Trophoblast cell (in vitro differentiated cells and primary cell): ENCODE results near the gene CAMK1G.

ENCODE experiments used
- DNase-seq, 2 donors: peaks; one replicate each; pipeline ENCODE4 v3.0.0-alpha.2; 2016
- H2AFZ ChIP-seq: 2 replicates; pipeline ENCODE4 v1.6.1; 2013; ENCODE audit warnings: low read length, moderate library complexity, mild to moderate bottlenecking; ENCODE audit not compliant: insufficient read depth, poor library complexity
- H2AK5ac ChIP-seq: 2 replicates; pipeline ENCODE4 v1.6.1; 2013; ENCODE audit warnings: mild to moderate bottlenecking, low read length
- H2BK120ac ChIP-seq: 2 replicates; pipeline ENCODE4 v1.6.1; 2013; ENCODE audit warnings: low read length, mild to moderate bottlenecking, moderate library complexity; ENCODE audit not compliant: insufficient read depth, poor library complexity
- H2BK12ac ChIP-seq: 2 replicates; pipeline ENCODE4 v1.6.1; 2013; ENCODE audit warnings: mild to moderate bottlenecking, low read length, moderate library complexity
- H2BK5ac ChIP-seq: 2 replicates; pipeline ENCODE4 v1.6.1; 2013; ENCODE audit warnings: low read length, low read depth, moderate library complexity, mild to moderate bottlenecking; ENCODE audit not compliant: poor library complexity
- H3K14ac ChIP-seq: 2 replicates; pipeline ENCODE4 v1.6.1; 2013; ENCODE audit warnings: mild to moderate bottlenecking, low read length
- H3K18ac ChIP-seq: 2 replicates; pipeline ENCODE4 v1.6.1; 2013; ENCODE audit warnings: mild to moderate bottlenecking, low read length
- H3K23ac ChIP-seq: 2 replicates; pipeline ENCODE4 v1.6.1; 2013; ENCODE audit warnings: low read length
- H3K27ac ChIP-seq: 2 replicates; pipeline ENCODE4 v1.5.1; 2013; ENCODE audit warnings: low read depth, mild to moderate bottlenecking, inconsistent platforms, low read length, moderate library complexity
- H3K27me3 ChIP-seq: 2 replicates; pipeline ENCODE4 v1.6.1; 2013; ENCODE audit warnings: inconsistent platforms, mild to moderate bottlenecking, low read length, moderate library complexity; ENCODE audit not compliant: insufficient read depth
- H3K36me3 ChIP-seq, 2 experiments: 1 replicate in 1 of 2; 2 replicates in 1 of 2; pipeline ENCODE4 v1.6.1; 2013; ENCODE audit warnings: low read length in 2 of 2, mild to moderate bottlenecking in 2 of 2, moderate library complexity in 1 of 2; ENCODE audit not compliant: insufficient read depth in 2 of 2, control insufficient read depth in 1 of 2
- H3K4ac ChIP-seq: 2 replicates; pipeline ENCODE4 v1.6.1; 2013; ENCODE audit warnings: low read depth, mild to moderate bottlenecking, low read length, moderate library complexity
- H3K4me1 ChIP-seq, 2 experiments: 1 replicate in 1 of 2; 2 replicates in 1 of 2; pipeline ENCODE4 v1.6.1; 2013; ENCODE audit warnings: low read length in 2 of 2, mild to moderate bottlenecking in 2 of 2, moderate library complexity in 1 of 2; ENCODE audit not compliant: insufficient read depth in 2 of 2, control insufficient read depth in 1 of 2
- H3K4me2 ChIP-seq: 2 replicates; pipeline ENCODE4 v1.6.1; 2013; ENCODE audit warnings: inconsistent platforms, mild to moderate bottlenecking, low read length, moderate library complexity
- H3K4me3 ChIP-seq: 2 replicates; pipeline ENCODE4 v1.5.1; 2013; ENCODE audit warnings: mild to moderate bottlenecking, low read depth, low read length, inconsistent platforms
- H3K79me1 ChIP-seq: one replicate; pipeline ENCODE4 v1.6.1; 2013; ENCODE audit warnings: low read length
- H3K79me2 ChIP-seq: 2 replicates; pipeline ENCODE4 v1.6.1; 2013; ENCODE audit warnings: low read length, mild to moderate bottlenecking; ENCODE audit not compliant: control insufficient read depth, insufficient read depth, poor library complexity
- H3K9ac ChIP-seq: 2 replicates; pipeline ENCODE4 v1.6.1; 2013; ENCODE audit warnings: mild to moderate bottlenecking, low read length
- H3K9me3 ChIP-seq: 2 replicates; pipeline ENCODE4 v1.6.1; 2013; ENCODE audit warnings: low read depth, mild to moderate bottlenecking, control low read depth, inconsistent platforms, low read length; ENCODE audit not compliant: insufficient read depth
- H4K12ac ChIP-seq: 2 replicates; pipeline ENCODE4 v1.6.1; 2013; ENCODE audit warnings: low read depth, mild to moderate bottlenecking, low read length, moderate library complexity
- H4K8ac ChIP-seq: 2 replicates; pipeline ENCODE4 v1.6.1; 2013; ENCODE audit warnings: low read depth, mild to moderate bottlenecking, low read length, moderate library complexity
- H4K91ac ChIP-seq: one replicate; pipeline ENCODE4 v1.6.1; 2013; ENCODE audit warnings: low read depth, mild to moderate bottlenecking, low read length, moderate library complexity
- WGBS: extraction: QIAGEN DNeasy Blood & Tissue Kit; methylation state at CpG from one replicate; pipeline ENCODE4 v1.1.7; 2013; ENCODE audit warnings: missing lambda C conversion rate; ENCODE audit not compliant: insufficient read length, insufficient coverage; ENCODE audit errors: extremely low coverage; 5-methylcytosine and 5-hydroxymethylcytosine counted together

CAMK1G gene

GRCh38 chr1:209589440-209589839, 5.9 kb downstream of the CAMK1G start:
- Histone ChIP-seq H2BK5ac (no peak overlapping the region), H4K8ac (no peak overlapping the region), H3K79me2 (peaks cover 4% of the 10 kb centered on the region), H4K12ac (no peak overlapping the region), H3K23ac (no peak overlapping the region), H2BK120ac (peak overlapping the region; percentile 1), H3K27me3 (no peaks in the 10 kb centered on the region), H3K27ac (no peak overlapping the region), H3K79me1 (peaks cover 33% of the 10 kb centered on the region), H3K18ac (peak overlapping the region; percentile 10), H3K4me2 (no peak overlapping the region), H3K9me3 (no peaks in the 10 kb centered on the region), H3K4me1 (peaks cover 32 to 36% of the 10 kb centered on the region in 2 experiments), H3K4me3 (no peak overlapping the region), H2AK5ac (no peak overlapping the region), H3K4ac (no peak overlapping the region), H2AFZ (no peak overlapping the region), H2BK12ac (peak overlapping the region; percentile 9), H3K36me3 (peaks cover 2 to 7% of the 10 kb centered on the region in 2 experiments), H4K91ac (peak overlapping the region; percentile 87), H3K9ac (no peak overlapping the region), H3K14ac (peak overlapping the region; percentile 0)
- no CpG with 5 or more reads among the region's 2 CpGs for WGBS
- DNase-seq = no peak

DNA sequence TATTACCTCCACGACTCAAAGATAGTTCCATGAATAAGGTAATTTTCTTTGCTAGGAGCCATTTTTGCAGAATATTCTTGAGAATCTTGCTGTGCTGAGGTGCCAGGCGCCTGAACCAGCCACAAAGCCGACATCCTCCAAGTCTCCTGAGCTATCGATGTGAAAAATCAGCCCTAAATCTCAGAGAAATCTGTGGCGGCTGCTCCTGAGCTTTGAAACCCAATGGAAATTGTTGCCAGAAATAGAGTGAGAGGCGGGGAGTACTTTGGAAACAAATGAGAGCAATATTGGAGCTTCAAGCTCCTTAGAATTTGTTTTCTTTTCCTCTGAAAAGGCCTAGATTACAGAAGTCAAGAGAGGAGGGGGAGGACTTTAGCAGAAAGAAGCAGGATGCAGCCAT, 6.3 kb downstream of the CAMK1G start:
- Histone ChIP-seq H3K27me3 (no peaks in the 10 kb centered on the region), H3K18ac (no peak overlapping the region), H3K4me2 (no peak overlapping the region), H3K79me2 (peaks cover 4% of the 10 kb centered on the region), H4K12ac (no peak overlapping the region), H3K4ac (no peak overlapping the region), H3K23ac (no peak overlapping the region), H4K8ac (no peak overlapping the region), H3K4me3 (no peak overlapping the region), H3K36me3 (peaks cover 2 to 7% of the 10 kb centered on the region in 2 experiments), H3K27ac (no peak overlapping the region), H2AFZ (no peak overlapping the region), H3K9me3 (no peaks in the 10 kb centered on the region), H3K9ac (no peak overlapping the region), H2AK5ac (no peak overlapping the region), H4K91ac (peak overlapping the region; percentile 17), H3K79me1 (peaks cover 33% of the 10 kb centered on the region), H2BK5ac (no peak overlapping the region), H3K14ac (no peak overlapping the region), H2BK12ac (no peak overlapping the region), H3K4me1 (peaks cover 31 to 35% of the 10 kb centered on the region in 2 experiments), H2BK120ac (no peak overlapping the region)
- no CpG with 5 or more reads among the region's 6 CpGs for WGBS
- no peak for DNase-seq

DNA sequence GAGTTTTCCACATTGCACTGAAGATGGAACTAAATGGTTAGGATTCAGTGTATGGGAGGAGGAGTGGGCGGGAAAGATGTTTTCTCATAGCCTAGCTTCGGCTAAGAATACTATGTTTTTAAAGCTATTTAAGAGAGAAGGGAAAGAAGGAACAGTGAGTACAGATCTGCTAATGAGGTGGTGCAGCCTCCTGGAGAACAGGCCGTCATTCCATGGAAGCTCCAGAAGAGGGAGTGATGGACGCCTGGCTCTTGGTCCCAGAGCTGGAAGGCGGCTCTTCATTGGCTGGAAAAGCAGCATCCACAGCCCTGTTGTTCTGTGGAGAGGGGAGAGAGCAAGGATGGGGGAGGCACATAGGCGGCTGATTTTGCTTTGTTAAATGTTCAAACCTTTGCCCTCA, 6.9 kb downstream of the CAMK1G start:
- Histone ChIP-seq H2BK12ac (no peak overlapping the region), H3K79me2 (peaks cover 4% of the 10 kb centered on the region), H3K27ac (no peak overlapping the region), H3K23ac (no peak overlapping the region), H2BK5ac (no peak overlapping the region), H3K9ac (no peak overlapping the region), H3K4ac (no peak overlapping the region), H3K36me3 (peaks cover 5 to 7% of the 10 kb centered on the region in 2 experiments), H3K79me1 (peaks cover 29% of the 10 kb centered on the region), H2BK120ac (no peak overlapping the region), H4K91ac (no peak overlapping the region), H3K4me3 (no peak overlapping the region), H3K27me3 (no peaks in the 10 kb centered on the region), H3K4me2 (no peak overlapping the region), H2AK5ac (no peak overlapping the region), H4K8ac (no peak overlapping the region), H2AFZ (no peak overlapping the region), H3K4me1 (peaks cover 26 to 30% of the 10 kb centered on the region in 2 experiments), H4K12ac (no peak overlapping the region), H3K9me3 (no peaks in the 10 kb centered on the region), H3K18ac (no peak overlapping the region), H3K14ac (no peak overlapping the region)
- no CpG with 5 or more reads among the region's 6 CpGs for WGBS
- DNase-seq = peak in 1 of 2 donors; percentile 32

- Histone ChIP-seq H3K36me3 (peaks cover 8 to 19% of the 10 kb centered on the region in 2 experiments), H3K18ac (no peak overlapping the region), H4K91ac (no peak overlapping the region), H4K12ac (no peak overlapping the region), H3K79me1 (peaks cover 5% of the 10 kb centered on the region), H2AK5ac (no peak overlapping the region), H3K4me1 (peaks cover 2 to 4% of the 10 kb centered on the region in 2 experiments), H2BK5ac (no peak overlapping the region), H3K4me3 (no peak overlapping the region), H3K9me3 (no peaks in the 10 kb centered on the region), H3K23ac (no peak overlapping the region), H3K4me2 (no peak overlapping the region), H2BK12ac (no peak overlapping the region), H3K14ac (no peak overlapping the region), H3K27ac (no peak overlapping the region), H4K8ac (no peak overlapping the region), H2AFZ (no peak overlapping the region), H2BK120ac (no peak overlapping the region), H3K27me3 (no peaks in the 10 kb centered on the region), H3K79me2 (no peaks in the 10 kb centered on the region), H3K4ac (no peak overlapping the region), H3K9ac (no peak overlapping the region)
- no peak for DNase-seq
- no CpG with 5 or more reads among the region's 2 CpGs for WGBS
These were observed 10.2 kb downstream of the CAMK1G start for GRCh38 chr1:209593747-209594146.
